ENCODE data around the gene TBC1D17.

TBC1D17 gene

GRCh38 chr19:49862391-49863253 lies 14.9 kb upstream of the TBC1D17 start:
- no peak for DNase-seq

DNA sequence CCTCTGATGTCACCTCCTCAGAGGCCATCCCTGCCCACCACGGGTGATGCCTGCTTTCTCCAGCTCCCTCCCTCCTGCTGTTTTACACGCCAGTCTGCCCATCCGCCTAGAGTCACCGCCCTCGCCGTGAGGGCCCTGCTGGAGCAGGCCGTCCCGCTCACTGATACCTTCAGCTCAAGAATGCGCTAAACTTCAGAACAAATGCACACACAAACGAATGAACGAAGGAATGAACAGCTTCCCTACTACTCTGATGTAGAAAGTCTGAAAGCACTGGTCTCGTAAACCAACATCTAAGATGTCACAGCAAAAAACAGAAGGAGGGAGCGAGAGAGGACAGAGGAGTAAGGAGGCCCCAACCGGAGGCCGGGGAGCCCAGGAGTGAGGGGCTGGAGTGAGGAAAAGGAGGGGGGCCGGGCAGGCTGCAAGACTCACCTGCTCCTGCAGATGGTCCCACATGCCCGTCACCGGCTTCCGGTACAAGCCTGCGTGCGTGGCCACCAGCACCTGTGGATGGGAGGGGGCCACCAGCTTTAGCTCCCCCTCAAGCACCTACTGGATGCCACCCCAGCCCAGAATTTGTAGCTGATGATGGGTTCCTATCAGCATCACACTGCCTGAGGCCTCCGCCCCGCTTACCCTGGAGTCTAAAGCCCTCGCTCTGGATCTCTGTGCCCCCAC lies 14.1 kb upstream of the TBC1D17 start:
- DNase-seq: no peak

GRCh38 chr19:49863935-49864320 lies 13.6 kb upstream of the TBC1D17 start:
- no peak for DNase-seq

- DNase-seq: no peak
These were observed 12.6 kb upstream of the TBC1D17 start for GRCh38 chr19:49864890-49865289.

DNA sequence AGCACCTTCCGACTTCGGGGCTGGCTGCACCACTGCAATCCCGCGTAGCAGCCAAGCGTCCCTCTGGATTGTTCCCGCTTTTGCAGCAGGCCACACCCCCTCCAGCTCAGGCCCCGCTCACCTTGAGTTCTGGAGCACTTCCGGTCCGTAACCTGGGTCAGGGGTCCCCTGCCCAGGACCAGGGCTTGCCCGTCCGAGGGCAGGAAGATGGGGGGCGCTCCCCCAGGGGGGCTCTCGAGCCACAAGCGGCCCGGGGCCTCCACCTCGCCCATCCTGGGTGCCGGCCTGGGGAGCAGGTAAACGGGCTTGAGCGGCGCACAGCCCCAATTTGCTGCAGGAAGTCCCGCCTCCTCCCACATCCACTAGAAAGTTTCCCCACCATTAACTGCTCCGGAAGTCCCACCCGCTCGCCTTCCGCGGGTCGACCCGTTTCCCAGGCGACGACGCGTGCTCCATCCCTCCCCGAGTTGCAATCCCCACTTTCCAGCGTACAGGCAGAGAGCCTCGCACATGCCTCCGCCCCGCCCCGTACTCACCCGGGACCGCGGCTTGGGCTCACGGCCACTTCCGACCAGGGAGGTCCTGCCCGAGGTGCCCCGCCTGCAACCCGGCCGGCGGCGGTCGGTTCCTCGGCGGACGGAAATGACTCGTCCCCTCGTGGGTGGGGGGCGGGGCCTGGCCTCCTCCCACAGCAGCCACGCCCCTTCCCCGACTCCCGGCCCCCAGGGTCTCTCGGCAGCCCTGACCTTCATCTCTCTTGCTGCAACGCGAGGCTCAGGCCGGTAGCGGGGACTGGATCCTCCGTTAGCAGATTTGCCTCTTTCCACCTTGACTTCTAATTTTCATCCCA lies 10.3 kb upstream of the TBC1D17 start, which contains the start of gene PNKP:
TSS of gene PNKP (minus strand) at position 644 of the 850 bp plus-strand sequence. CDS start at position 272, 372 bp downstream.
- peak; percentile 78 to 89 for DNase-seq

- DNase-seq: no peak
These were observed 8.5 kb upstream of the TBC1D17 start for GRCh38 chr19:49869009-49869483.

DNA sequence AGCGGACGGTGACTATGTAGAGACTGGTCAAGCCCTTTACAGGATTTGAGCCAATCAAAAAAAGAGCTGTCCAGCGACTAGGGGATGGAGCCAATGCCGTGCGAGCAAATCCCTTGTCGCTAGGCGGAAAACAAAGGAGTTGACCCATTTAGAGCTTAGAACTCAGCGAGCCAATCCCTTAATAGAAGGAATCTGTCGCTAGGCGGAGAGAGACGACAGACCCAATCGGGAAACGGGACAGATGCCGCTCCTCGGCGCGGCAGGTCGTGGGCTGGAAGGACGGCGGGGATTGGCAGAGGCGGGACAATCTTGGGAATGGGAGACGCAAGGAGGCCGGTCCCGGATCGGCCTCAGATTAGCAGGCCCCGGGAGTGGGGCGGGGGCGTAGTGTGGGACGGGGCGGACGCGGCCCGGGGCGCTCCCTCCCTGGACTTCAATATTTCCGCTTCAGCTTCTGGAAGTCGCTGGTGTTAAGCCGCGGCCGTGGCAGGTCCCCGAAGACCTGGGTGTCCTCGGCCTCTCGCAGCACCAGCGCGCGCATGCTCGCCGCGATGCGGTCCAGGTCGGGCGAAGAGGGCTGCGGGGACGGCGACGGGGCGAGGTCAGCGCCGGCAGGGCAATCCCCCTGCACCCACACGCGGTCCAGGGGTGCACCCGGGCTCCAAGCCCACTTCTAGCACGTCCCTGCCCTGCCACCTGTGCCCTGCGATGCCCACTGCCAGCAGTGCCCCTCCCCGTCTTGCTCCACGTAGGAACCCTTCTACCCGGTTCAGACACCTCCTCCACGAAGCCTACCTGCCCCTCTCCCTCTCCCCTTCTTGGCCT lies 7.8 kb upstream of the TBC1D17 start:
- peak; percentile 99 for DNase-seq

GRCh38 chr19:49870309-49870901 lies 7.1 kb upstream of the TBC1D17 start:
- no peak for DNase-seq

- no peak for DNase-seq
These were observed 6.0 kb upstream of the TBC1D17 start for GRCh38 chr19:49871349-49871985.

DNA sequence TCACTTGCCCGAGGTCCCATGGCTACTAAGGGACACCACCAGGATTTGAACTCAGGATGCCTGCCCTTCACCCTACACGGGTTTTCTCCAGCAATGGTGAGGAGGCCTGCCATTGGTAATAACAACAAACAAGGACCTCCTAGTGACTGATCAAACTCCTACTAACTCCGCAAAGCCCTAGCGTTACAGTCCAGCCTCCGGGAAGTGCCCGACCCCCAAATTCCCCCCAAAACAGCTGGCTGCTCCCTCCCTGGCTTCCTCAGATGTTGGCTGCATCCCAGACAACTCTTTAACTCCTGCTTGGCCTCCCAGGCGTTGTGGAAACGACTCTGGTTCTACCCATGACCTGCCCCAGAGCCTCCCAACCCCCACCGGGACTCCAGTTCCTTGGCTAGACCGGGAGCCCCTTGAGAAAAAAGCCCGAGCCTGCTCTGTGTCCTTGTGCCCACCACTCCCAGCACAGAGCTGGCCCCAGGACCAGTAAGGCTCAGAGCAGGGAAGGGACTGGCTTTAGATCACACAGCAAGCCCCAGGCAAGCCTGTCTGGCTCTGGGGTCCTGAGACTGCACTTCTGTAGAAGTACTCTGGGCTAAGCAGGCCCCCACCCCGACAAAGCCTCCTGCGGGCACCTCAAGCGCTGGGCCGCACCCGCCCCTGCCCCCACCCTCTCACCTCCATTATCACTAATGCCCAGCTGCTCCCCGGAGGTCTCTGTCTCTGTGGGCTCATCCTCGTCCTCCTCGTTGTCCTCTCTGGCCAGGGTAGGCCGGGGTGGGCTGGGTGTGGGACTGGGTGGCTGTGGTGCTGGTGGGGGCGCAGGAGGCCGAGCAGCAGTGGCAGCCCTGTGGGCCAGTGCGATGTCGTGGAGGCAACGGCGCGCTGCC lies 5.0 kb upstream of the TBC1D17 start:
- DNase-seq: no peak

DNA sequence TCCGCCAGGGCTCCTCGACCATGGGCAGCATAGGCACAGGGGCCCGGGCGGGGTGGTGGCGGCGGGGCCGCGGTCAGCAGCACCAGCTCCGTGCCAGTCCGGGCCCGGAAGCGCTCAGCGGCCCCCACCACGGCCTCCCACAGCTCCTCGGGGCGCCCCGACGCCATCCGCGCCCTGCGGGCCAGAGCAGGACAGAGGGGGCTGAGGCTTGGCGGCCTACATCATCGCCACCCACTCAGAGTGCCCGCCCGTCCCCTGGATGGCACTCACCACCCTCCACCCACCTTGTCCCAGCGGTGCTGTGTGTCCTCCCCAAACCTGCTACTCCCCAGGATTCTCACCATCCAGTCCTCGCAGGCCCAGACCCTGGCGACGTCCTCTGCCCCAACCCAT lies 4.4 kb upstream of the TBC1D17 start:
- no peak for DNase-seq

DNA sequence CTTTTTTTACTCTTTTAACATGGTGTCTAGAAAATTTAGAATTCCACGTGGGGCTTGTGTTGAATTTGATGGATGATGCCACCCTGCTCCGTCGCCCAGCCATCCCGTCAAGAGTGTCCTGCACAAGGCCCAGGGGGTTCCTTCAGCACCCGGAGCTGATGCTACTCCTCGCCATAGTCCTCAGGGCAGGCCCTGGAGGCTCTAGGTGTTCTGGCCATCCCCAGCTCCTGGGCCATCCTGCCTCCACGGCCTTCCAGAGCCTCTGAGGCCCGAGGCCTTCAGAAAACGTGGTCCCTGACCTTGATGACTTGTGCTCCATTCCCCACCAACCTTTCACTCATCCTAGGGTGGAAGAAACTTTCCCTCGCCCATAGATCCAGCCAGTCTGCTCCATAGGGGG lies 3.7 kb upstream of the TBC1D17 start:
- DNase-seq: no peak

GRCh38 chr19:49874503-49875157 lies 2.9 kb upstream of the TBC1D17 start:
- no peak for DNase-seq

DNA sequence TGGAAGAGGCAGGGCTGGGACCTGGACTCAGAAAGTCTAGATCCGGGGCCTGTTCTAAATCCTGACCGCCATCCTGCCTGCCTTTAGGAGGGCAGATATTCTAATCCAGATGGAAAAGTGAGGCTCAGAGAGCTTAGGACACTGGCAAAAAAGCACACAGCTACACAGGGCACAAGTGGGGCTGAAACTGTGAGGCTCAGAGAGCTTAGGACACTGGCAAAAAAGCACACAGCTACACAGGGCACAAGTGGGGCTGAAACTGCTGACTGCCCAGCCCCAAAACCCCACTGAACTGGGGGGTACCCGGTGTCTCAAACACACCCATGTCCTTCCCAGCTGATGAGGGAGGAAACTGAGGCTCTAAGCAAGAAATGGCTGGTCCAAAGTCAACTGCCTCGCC lies 2.3 kb upstream of the TBC1D17 start:
- DNase-seq: no peak

GRCh38 chr19:49875857-49876421 lies 1.6 kb upstream of the TBC1D17 start:
- DNase-seq: peak; percentile 7 to 27

GRCh38 chr19:49876422-49877019 lies 981 bp upstream of the TBC1D17 start:
- DNase-seq: peak; percentile 94 to 95

DNA sequence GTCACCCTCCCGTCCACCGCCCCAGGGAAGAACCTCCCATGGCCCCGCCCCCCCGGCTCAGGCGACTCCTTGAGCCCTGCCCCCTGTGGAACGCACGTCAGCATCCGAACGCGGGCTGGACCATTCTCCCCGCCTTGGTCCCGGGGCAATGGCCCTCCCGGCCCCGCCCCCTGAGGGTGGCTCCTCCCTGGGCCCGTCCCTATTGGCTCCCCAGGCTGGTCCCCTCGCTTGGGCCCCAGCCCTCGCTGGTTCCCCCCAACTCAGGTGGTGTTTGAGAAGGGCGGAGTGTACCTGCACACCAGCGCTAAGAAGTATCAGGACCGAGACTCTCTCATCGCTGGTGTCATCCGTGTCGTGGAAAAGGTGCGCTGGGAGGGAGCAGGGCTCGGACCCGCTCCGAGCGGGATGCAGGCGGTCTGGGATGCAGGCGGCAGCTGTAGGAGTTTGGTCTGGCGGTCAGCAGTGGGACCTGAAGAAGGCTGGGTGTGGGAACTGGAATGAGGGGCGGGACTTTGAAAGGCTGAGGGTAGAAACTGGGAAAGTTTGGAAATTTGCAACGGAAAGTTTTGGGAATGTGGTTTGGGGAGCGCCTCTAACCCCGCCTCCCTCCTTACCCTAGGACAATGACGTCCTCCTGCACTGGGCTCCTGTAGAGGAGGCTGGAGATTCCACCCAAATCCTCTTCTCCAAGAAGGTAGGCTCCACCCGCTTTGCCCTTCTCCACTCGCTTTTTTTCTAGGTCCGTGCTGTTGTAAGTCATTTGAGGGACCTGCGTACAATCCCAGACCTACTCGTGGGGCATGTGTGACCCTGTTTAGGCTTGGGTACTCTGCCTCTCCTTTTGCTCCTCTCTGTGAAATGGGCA lies 609 bp downstream of the TBC1D17 start:
- DNase-seq: peak; percentile 84 to 85

DNA sequence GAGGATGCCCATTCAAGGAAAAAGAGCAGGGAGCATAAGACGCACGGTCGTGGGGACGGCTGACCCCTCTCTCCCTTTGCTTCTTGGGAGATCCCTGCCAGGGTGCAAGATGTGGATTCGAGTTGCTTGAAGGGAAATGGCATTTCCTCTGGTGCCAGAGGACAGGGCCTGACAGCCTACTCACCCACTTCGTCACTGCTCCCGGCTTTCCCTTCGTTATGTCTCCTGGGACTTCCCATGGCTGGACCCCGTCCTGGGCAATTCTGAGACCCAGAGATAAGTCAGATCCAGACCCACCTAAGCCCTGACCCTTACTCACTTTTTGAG lies 1.2 kb downstream of the TBC1D17 start:
- no peak for DNase-seq

Measured in AML-193 (cell line).